ENCODE measurements around the gene ANO9.
"Not testable (repeated sequence)": the region's sequence is repeated elsewhere in the genome, so short reads cannot be mapped to it uniquely, and the experiment has no call there.

Gene ANO9

GRCh38 chr11:434496-434895 lies 7.3 kb downstream of the ANO9 start:
- no peak for DNase-seq (ENCODE audit: low spot score)

- DNase-seq (ENCODE audit: low spot score): no peak
These were observed 8.2 kb downstream of the ANO9 start for GRCh38 chr11:433641-434040.

- DNase-seq (ENCODE audit: low spot score): no peak
These were observed 8.7 kb downstream of the ANO9 start for GRCh38 chr11:433111-433510.

- no peak for DNase-seq (ENCODE audit: low spot score)
These were observed 9.2 kb downstream of the ANO9 start for GRCh38 chr11:432501-433100.

- DNase-seq (ENCODE audit: low spot score): no peak
These were observed 9.9 kb downstream of the ANO9 start for GRCh38 chr11:431921-432320.

GRCh38 chr11:429931-430456 lies 11.8 kb downstream of the ANO9 start:
- peak; percentile 12 for DNase-seq (ENCODE audit: low spot score)

GRCh38 chr11:429391-429790 lies 12.4 kb downstream of the ANO9 start:
- no peak for DNase-seq (ENCODE audit: low spot score)

GRCh38 chr11:428295-428694 lies 13.5 kb downstream of the ANO9 start:
- no peak for DNase-seq (ENCODE audit: low spot score)

- DNase-seq (ENCODE audit: low spot score): no peak
These were observed 15.0 kb downstream of the ANO9 start for GRCh38 chr11:426851-427250.

GRCh38 chr11:425301-425700 lies 16.5 kb downstream of the ANO9 start:
- no peak for DNase-seq (ENCODE audit: low spot score)

- DNase-seq (ENCODE audit: low spot score): not testable (repeated sequence)
These were observed 17.0 kb downstream of the ANO9 start for GRCh38 chr11:424766-425165.

GRCh38 chr11:424232-424631 lies 17.6 kb downstream of the ANO9 start:
- DNase-seq (ENCODE audit: low spot score): no peak

GRCh38 chr11:422249-422656 lies 19.6 kb downstream of the ANO9 start:
- no peak for DNase-seq (ENCODE audit: low spot score)

GRCh38 chr11:420911-421321 lies 20.9 kb downstream of the ANO9 start:
- no peak for DNase-seq (ENCODE audit: low spot score)

- no peak for DNase-seq (ENCODE audit: low spot score)
These were observed 21.5 kb downstream of the ANO9 start for GRCh38 chr11:420054-420910.

- no peak for DNase-seq (ENCODE audit: low spot score)
These were observed 22.4 kb downstream of the ANO9 start for GRCh38 chr11:419248-420005.

GRCh38 chr11:418343-419247 lies 23.2 kb downstream of the ANO9 start:
- DNase-seq (ENCODE audit: low spot score): no peak

- DNase-seq (ENCODE audit: low spot score): no peak
These were observed 24.0 kb downstream of the ANO9 start for GRCh38 chr11:417652-418342.

GRCh38 chr11:416757-417621 lies 24.8 kb downstream of the ANO9 start:
- DNase-seq (ENCODE audit: low spot score): no peak

All from COLO829 (cell line).